Ishikawa (cell line): ENCODE results near the gene KIF6.

ENCODE experiments used
- CEBPB ChIP-seq: IDR thresholded peaks from 2 replicates; pipeline ENCODE4 v1.6.1; 2012
- CREB1 ChIP-seq: IDR thresholded peaks from 2 replicates; pipeline ENCODE4 v1.6.1; 2012; ENCODE audit warnings: low read depth
- EGR1 ChIP-seq: IDR thresholded peaks from 2 replicates; pipeline ENCODE4 v1.6.1; 2012
- EP300 ChIP-seq: IDR thresholded peaks from 2 replicates; pipeline ENCODE4 v1.6.1; 2012; ENCODE audit warnings: borderline replicate concordance
- FOXM1 ChIP-seq: IDR thresholded peaks from 2 replicates; pipeline ENCODE4 v1.6.1; 2012; ENCODE audit warnings: low read depth, borderline replicate concordance
- MAX ChIP-seq: IDR thresholded peaks from 2 replicates; pipeline ENCODE4 v1.6.1; 2012
- NFIC ChIP-seq: IDR thresholded peaks from 2 replicates; pipeline ENCODE4 v1.6.1; 2012
- RAD21 ChIP-seq: IDR thresholded peaks from 2 replicates; pipeline ENCODE4 v1.6.1; 2012; ENCODE audit warnings: low read depth
- REST ChIP-seq: IDR thresholded peaks from 2 replicates; pipeline ENCODE4 v1.6.1; 2012; ENCODE audit warnings: low read depth, mild to moderate bottlenecking
- TAF1 ChIP-seq: IDR thresholded peaks from 2 replicates; pipeline ENCODE4 v1.6.1; 2012; ENCODE audit warnings: low read depth, mild to moderate bottlenecking
- TCF12 ChIP-seq: IDR thresholded peaks from 2 replicates; pipeline ENCODE4 v1.6.1; 2012; ENCODE audit warnings: low read depth
- TEAD4 ChIP-seq: IDR thresholded peaks from 2 replicates; pipeline ENCODE4 v1.6.1; 2012
- USF1 ChIP-seq: IDR thresholded peaks from 2 replicates; pipeline ENCODE4 v1.6.1; 2012
- YY1 ChIP-seq: IDR thresholded peaks from 2 replicates; pipeline ENCODE4 v1.6.1; 2012; ENCODE audit warnings: low read depth
- ZBTB7A ChIP-seq: IDR thresholded peaks from 2 replicates; pipeline ENCODE4 v1.6.1; 2012; ENCODE audit warnings: low read depth

KIF6 gene

GRCh38 chr6:39444479-39445019, 280.7 kb downstream of the KIF6 start:
- TF ChIP-seq EGR1: no peak
- no peak for TF ChIP-seq MAX

- TF ChIP-seq TCF12 (no peak), EP300 (no peak)
Observed at GRCh38 chr6:39441986-39442385, 283.2 kb downstream of the KIF6 start.

GRCh38 chr6:39441301-39441700, 283.9 kb downstream of the KIF6 start:
- TF ChIP-seq CREB1 (no peak), YY1 (no peak), TAF1 (no peak), MAX (no peak), ZBTB7A (no peak), EGR1 (no peak), REST (no peak), TCF12 (no peak), NFIC (no peak), CEBPB (no peak), FOXM1 (no peak), RAD21 (no peak), EP300 (no peak), USF1 (no peak), TEAD4 (no peak)

GRCh38 chr6:39440039-39440426, 285.2 kb downstream of the KIF6 start:
- TF ChIP-seq RAD21 (no peak), YY1 (no peak), NFIC (no peak), TEAD4 (no peak), EP300 (no peak), MAX (no peak), FOXM1 (no peak), USF1 (no peak), TCF12 (no peak), REST (no peak), TAF1 (no peak), CREB1 (no peak), ZBTB7A (no peak), EGR1 (no peak), CEBPB (no peak)

GRCh38 chr6:39439342-39440038, 285.7 kb downstream of the KIF6 start:
- TF ChIP-seq EP300 (no peak), TAF1 (no peak), MAX (no peak), TCF12 (no peak), FOXM1 (no peak), TEAD4 (no peak), YY1 (no peak), ZBTB7A (no peak), EGR1 (no peak), CREB1 (no peak), NFIC (no peak), RAD21 (no peak), USF1 (no peak), REST (no peak), CEBPB (no peak)
